Measurements from ENCODE around the gene NRG2.

NRG2 gene

GRCh38 chr5:140005145-140005591 lies 37.9 kb downstream of the NRG2 start:
- DNase-seq = no peak

GRCh38 chr5:140004174-140004573 lies 38.9 kb downstream of the NRG2 start:
- DNase-seq = no peak

GRCh38 chr5:140003519-140003918 lies 39.6 kb downstream of the NRG2 start:
- DNase-seq = no peak

GRCh38 chr5:140000332-140000731 lies 42.8 kb downstream of the NRG2 start:
- no peak for DNase-seq

GRCh38 chr5:139998837-139999236 lies 44.3 kb downstream of the NRG2 start:
- no peak for DNase-seq

- DNase-seq = no peak
Observed at GRCh38 chr5:139997276-139997675, 45.8 kb downstream of the NRG2 start.

- no peak for DNase-seq
Observed at GRCh38 chr5:139995929-139996328, 47.2 kb downstream of the NRG2 start.

GRCh38 chr5:139994234-139994633 lies 48.9 kb downstream of the NRG2 start:
- no peak for DNase-seq

GRCh38 chr5:139985733-139986132 lies 57.4 kb downstream of the NRG2 start:
- no peak for DNase-seq

- no peak for DNase-seq
Observed at GRCh38 chr5:139985290-139985689, 57.8 kb downstream of the NRG2 start.

GRCh38 chr5:139984816-139985215 lies 58.3 kb downstream of the NRG2 start:
- no peak for DNase-seq

GRCh38 chr5:139982975-139983240 lies 60.2 kb downstream of the NRG2 start:
- DNase-seq = no peak

GRCh38 chr5:139982157-139982974 lies 60.7 kb downstream of the NRG2 start:
- no peak for DNase-seq

GRCh38 chr5:139980765-139981164 lies 62.3 kb downstream of the NRG2 start:
- DNase-seq = no peak

GRCh38 chr5:139979943-139980342 lies 63.2 kb downstream of the NRG2 start:
- DNase-seq = no peak

- DNase-seq = no peak
Observed at GRCh38 chr5:139979518-139979917, 63.6 kb downstream of the NRG2 start.

- no peak for DNase-seq
Observed at GRCh38 chr5:139976703-139977102, 66.4 kb downstream of the NRG2 start.

- DNase-seq = no peak
Observed at GRCh38 chr5:139975942-139976341, 67.2 kb downstream of the NRG2 start.

GRCh38 chr5:139975306-139975705 lies 67.8 kb downstream of the NRG2 start:
- DNase-seq = no peak

GRCh38 chr5:139974661-139975060 lies 68.4 kb downstream of the NRG2 start:
- DNase-seq = no peak

GRCh38 chr5:139971202-139971725 lies 71.8 kb downstream of the NRG2 start:
- DNase-seq = no peak

- no peak for DNase-seq
Observed at GRCh38 chr5:139969318-139969717, 73.8 kb downstream of the NRG2 start.

GRCh38 chr5:139968547-139969261 lies 74.4 kb downstream of the NRG2 start:
- DNase-seq = no peak

GRCh38 chr5:139967353-139967752 lies 75.7 kb downstream of the NRG2 start:
- DNase-seq = no peak

Measured in SIG-M5 (cell line).